Measurements from ENCODE around the gene TIGD2. TPM values are rescaled to one million over a fixed set of nuclear protein-coding genes. Genes with fewer than 3 reads are reported as not detected.

TIGD2 gene
- total and polyA plus RNA-seq, 2 of the 13 experiments (the other 11 are each of a cell fraction or from before 2014, with no cell fraction given) = 3.1 to 15.5 TPM

DNA sequence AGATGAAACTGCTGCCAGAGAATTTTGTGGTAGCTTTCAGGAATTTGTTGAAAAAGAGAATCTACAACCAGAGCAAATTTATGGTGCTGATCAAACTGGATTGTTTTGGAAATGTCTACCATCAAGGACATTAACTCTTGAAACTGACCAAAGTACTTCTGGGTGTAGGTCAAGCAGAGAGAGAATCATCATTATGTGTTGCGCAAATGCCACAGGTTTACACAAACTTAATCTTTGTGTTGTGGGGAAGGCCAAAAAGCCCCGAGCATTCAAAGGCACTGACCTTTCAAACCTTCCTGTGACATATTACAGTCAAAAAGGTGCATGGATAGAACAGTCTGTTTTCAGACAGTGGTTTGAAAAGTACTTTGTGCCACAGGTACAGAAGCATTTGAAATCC is 2.1 kb downstream of the TIGD2 start (continued):
- TF ChIP-seq, protein P1, sequence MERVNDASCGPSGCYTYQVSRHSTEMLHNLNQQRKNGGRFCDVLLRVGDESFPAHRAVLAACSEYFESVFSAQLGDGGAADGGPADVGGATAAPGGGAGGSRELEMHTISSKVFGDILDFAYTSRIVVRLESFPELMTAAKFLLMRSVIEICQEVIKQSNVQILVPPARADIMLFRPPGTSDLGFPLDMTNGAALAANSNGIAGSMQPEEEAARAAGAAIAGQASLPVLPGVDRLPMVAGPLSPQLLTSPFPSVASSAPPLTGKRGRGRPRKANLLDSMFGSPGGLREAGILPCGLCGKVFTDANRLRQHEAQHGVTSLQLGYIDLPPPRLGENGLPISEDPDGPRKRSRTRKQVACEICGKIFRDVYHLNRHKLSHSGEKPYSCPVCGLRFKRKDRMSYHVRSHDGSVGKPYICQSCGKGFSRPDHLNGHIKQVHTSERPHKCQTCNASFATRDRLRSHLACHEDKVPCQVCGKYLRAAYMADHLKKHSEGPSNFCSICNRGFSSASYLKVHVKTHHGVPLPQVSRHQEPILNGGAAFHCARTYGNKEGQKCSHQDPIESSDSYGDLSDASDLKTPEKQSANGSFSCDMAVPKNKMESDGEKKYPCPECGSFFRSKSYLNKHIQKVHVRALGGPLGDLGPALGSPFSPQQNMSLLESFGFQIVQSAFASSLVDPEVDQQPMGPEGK (CRISPR knock-in tag; IDR thresholded peaks at IDR 0.05) = peak; percentile 58
- TF ChIP-seq AKNA (CRISPR knock-in tag; IDR thresholded peaks at IDR 0.05; ENCODE audit: borderline replicate concordance) = no peak
- no peak for TF ChIP-seq ZMAT3 (CRISPR knock-in tag; conservative IDR thresholded peaks at IDR 0.05)
- TF ChIP-seq KLF11 (CRISPR knock-in tag; IDR thresholded peaks at IDR 0.05) = 0 out of 2 replicates have a peak, but pooled peaks have one; percentile 27
- no peak for TF ChIP-seq ATF7-NPFF (CRISPR knock-in tag; IDR thresholded peaks at IDR 0.05; ENCODE audit: low read depth)
- no peak for TF ChIP-seq ZNF3 (CRISPR knock-in tag; IDR thresholded peaks at IDR 0.05)
- TF ChIP-seq GABPB1 (CRISPR knock-in tag; IDR thresholded peaks at IDR 0.05) = no peak
- no peak for TF ChIP-seq ZNF776 (CRISPR knock-in tag; IDR thresholded peaks at IDR 0.05)
- peak; percentile 43; the same call in 1 of the 2 replicates for TF ChIP-seq ZNF609 (CRISPR knock-in tag; IDR thresholded peaks at IDR 0.05; ENCODE audit: borderline replicate concordance)
- TF ChIP-seq, protein P2, sequence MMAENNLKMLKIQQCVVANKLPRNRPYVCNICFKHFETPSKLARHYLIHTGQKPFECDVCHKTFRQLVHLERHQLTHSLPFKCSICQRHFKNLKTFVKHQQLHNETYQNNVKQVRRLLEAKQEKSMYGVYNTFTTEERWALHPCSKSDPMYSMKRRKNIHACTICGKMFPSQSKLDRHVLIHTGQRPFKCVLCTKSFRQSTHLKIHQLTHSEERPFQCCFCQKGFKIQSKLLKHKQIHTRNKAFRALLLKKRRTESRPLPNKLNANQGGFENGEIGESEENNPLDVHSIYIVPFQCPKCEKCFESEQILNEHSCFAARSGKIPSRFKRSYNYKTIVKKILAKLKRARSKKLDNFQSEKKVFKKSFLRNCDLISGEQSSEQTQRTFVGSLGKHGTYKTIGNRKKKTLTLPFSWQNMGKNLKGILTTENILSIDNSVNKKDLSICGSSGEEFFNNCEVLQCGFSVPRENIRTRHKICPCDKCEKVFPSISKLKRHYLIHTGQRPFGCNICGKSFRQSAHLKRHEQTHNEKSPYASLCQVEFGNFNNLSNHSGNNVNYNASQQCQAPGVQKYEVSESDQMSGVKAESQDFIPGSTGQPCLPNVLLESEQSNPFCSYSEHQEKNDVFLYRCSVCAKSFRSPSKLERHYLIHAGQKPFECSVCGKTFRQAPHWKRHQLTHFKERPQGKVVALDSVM (CRISPR knock-in tag; IDR thresholded peaks at IDR 0.05) = no peak
- no peak for TF ChIP-seq GLI4 (CRISPR knock-in tag; IDR thresholded peaks at IDR 0.05; ENCODE audit: borderline replicate concordance)
- TF ChIP-seq MYC (CRISPR knock-in tag; IDR thresholded peaks at IDR 0.05; ENCODE audit: borderline replicate concordance) = no peak
- peak; percentile 95 for TF ChIP-seq BCL6 (CRISPR knock-in tag; IDR thresholded peaks at IDR 0.05)
- TF ChIP-seq RXRA (CRISPR knock-in tag; IDR thresholded peaks at IDR 0.05) = peak; percentile 38; the same call in 1 of the 2 replicates
- TF ChIP-seq ZFP82 (CRISPR knock-in tag; IDR thresholded peaks at IDR 0.05; ENCODE audit: borderline replicate concordance) = 0 out of 2 replicates have a peak, but pooled peaks have one; percentile 43
- TF ChIP-seq SP5 (CRISPR knock-in tag; IDR thresholded peaks at IDR 0.05; ENCODE audit: borderline replicate concordance, low read depth) = no peak
- TF ChIP-seq POLR2G (IDR thresholded peaks at IDR 0.05; ENCODE audit: low read depth, low read length) = no peak

All from HepG2 (cell line).